Fibroblast of mammary gland (primary cell): ENCODE results near the gene EPC2.

ENCODE experiments used
- DNase-seq: peaks from one replicate; pipeline ENCODE4 v3.0.0-alpha.2; 2010; ENCODE audit warnings: low read depth
- H3K4me3 ChIP-seq: 2 replicates; pipeline ENCODE4 v1.5.1; 2011; ENCODE audit warnings: low read depth, mild to moderate bottlenecking, low read length, moderate library complexity; ENCODE audit not compliant: control insufficient read depth
- CTCF ChIP-seq: conservative IDR thresholded peaks from 2 replicates; pipeline ENCODE4 v1.5.1; 2011; ENCODE audit warnings: low read depth, low read length, inconsistent platforms; ENCODE audit not compliant: control insufficient read depth, insufficient read depth

EPC2 gene

GRCh38 chr2:148720501-148721001 lies 76.0 kb downstream of the EPC2 start:
- peak; percentile 70 for DNase-seq
- H3K4me3 ChIP-seq, result peak overlapping the region; percentile 38
- no peak for TF ChIP-seq CTCF

GRCh38 chr2:148721520-148721931 lies 77.0 kb downstream of the EPC2 start:
- peak; percentile 34 for DNase-seq
- no peak overlapping the region for H3K4me3 ChIP-seq
- no peak for TF ChIP-seq CTCF

DNA sequence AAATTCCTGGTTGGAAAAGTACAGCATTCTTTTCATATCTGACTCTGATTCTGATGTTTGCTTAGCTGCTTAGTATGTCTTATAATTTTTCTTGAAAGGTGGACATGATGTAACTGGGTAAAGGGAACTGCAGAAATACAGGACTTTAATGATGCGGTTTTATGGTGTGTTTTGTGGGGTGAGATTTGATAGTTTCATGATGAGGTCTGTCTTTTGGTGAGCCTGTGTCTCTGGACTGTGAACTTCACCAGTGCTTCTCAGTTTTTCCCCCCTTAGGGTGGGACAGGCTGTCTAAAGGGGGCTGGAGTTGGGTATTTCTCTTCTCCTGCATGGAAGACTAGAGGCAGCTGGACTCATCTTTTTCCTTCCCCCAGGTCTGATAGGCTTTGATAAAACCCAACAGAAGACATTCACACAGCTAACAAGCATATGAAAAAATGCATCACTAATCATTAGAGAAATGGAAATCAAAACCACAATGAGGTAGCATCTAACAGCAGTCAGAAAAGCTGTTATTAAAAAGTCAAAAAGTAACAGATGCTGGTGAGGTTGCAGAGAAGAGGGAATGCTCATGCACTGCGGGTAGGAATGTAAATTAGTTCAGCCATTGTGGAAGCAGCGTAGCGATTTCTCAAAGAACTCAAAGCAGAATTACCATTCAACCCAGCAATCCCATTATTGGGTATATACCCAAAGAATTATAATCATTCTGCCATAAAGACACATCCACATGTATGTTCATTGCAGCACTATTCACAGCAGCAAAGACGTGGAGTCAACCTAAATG lies 77.6 kb downstream of the EPC2 start:
- H3K4me3 ChIP-seq, result no peak overlapping the region
- no peak for DNase-seq
- no peak for TF ChIP-seq CTCF

DNA sequence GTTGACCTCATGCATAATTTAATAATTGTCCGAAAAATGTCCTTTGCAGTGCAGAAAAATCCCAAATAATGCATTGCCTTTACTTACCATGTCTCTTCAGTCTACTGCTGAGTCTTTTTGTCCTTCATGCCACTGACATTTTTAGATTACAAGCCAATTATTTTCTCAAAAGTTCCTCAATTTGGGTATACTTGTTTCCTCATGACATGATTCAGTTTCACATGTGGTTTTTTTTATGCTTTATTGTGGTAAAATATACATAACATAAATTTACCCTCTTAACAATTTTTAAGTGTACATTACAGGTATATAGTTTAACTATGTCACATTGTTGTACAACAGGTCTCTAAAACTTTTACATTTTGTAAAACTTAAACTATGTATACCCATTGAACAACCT lies 81.0 kb downstream of the EPC2 start:
- no peak overlapping the region for H3K4me3 ChIP-seq
- DNase-seq, result no peak
- TF ChIP-seq CTCF, result no peak

DNA sequence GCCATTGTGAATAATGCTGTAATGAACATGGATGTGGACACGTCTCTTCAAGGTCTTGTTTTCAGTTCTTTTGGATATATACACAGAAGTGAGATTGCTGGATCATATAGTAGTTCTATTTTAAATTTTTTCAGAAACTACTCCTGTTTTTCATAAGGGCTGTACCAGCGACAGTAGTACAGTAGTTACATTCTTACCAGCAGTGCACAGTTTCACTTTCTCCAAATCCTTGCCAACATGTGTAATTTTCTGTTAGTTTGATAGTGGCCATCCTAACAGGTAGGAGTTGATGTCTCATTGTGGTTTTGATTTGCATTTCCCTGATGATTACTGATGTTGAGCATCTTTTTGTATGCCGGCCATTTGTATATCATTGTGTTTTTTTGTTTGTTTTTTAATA lies 81.7 kb downstream of the EPC2 start:
- DNase-seq, result no peak

GRCh38 chr2:148730085-148730484 lies 85.5 kb downstream of the EPC2 start:
- no peak for TF ChIP-seq CTCF
- no peak overlapping the region for H3K4me3 ChIP-seq
- DNase-seq, result peak; percentile 18

More for the DNA sequence above, 81.7 kb downstream of the EPC2 start:
- no peak for TF ChIP-seq CTCF
- no peak overlapping the region for H3K4me3 ChIP-seq
